ENCODE data around the gene TMEM154.
"Not testable (repeated sequence)": the region's sequence is repeated elsewhere in the genome, so short reads cannot be mapped to it uniquely, and the experiment has no call there.

The TMEM154 gene

GRCh38 chr4:152665691-152666395, 14.0 kb downstream of the TMEM154 start:
- H3K27ac ChIP-seq = no peak overlapping the region
- TF ChIP-seq CTCF (conservative IDR thresholded peaks at IDR 0.05) = no peak

GRCh38 chr4:152664067-152664378, 15.8 kb downstream of the TMEM154 start:
- not testable (repeated sequence) for H3K27ac ChIP-seq

GRCh38 chr4:152663203-152664066, 16.4 kb downstream of the TMEM154 start:
- TF ChIP-seq CTCF (conservative IDR thresholded peaks at IDR 0.05) = no peak
- H3K27ac ChIP-seq = no peak overlapping the region

GRCh38 chr4:152661649-152662048, 18.1 kb downstream of the TMEM154 start:
- no peak overlapping the region for H3K27ac ChIP-seq
- TF ChIP-seq CTCF (conservative IDR thresholded peaks at IDR 0.05) = no peak

- no peak overlapping the region for H3K27ac ChIP-seq
- no peak for TF ChIP-seq CTCF (conservative IDR thresholded peaks at IDR 0.05)
Measured at GRCh38 chr4:152660526-152660925, 19.3 kb downstream of the TMEM154 start.

- no peak overlapping the region for H3K27ac ChIP-seq
- no peak for TF ChIP-seq CTCF (conservative IDR thresholded peaks at IDR 0.05)
Measured at GRCh38 chr4:152659806-152660205, 20.0 kb downstream of the TMEM154 start.

- H3K27ac ChIP-seq = no peak overlapping the region
- no peak for TF ChIP-seq CTCF (conservative IDR thresholded peaks at IDR 0.05)
Measured at GRCh38 chr4:152657657-152658056, 22.1 kb downstream of the TMEM154 start.
